K562 (cell line): ENCODE data around the gene PRTFDC1. TPM values are rescaled to one million over a fixed set of nuclear protein-coding genes. Genes with fewer than 3 reads are reported as not detected.
"Not testable (repeated sequence)": the region's sequence is repeated elsewhere in the genome, so short reads cannot be mapped to it uniquely, and the experiment has no call there.

ENCODE experiments used
- ATAC-seq: fragments of 200-7000 bp; cut with Tn5 transposase; 3 replicates; pipeline ENCODE4 v1.9.1; 2020; ENCODE audit warnings: moderate library complexity
- BruUV-seq: library from RNA; stranded (reverse); fragments of 400-500 nt; replicated peaks from 2 replicates; lab custom pipeline; 2021; lab: Mats Ljungman, UMichigan
- CTCF ChIA-PET: fragments of 300-600 bp; formaldehyde crosslinking; extraction: SDS; loops from one replicate; lab custom pipeline; 2021; ENCODE audit warnings: low intra/inter-chr PET ratio; lab: Yijun Ruan, JAX
- POLR2A ChIA-PET: fragments of 300-600, 350-650 bp; sonication (Branson Sonifier 250); formaldehyde crosslinking; extraction: SDS; loops from one replicate; lab custom pipeline; 2021; ENCODE audit warnings: antibody characterized with exemption, inconsistent platforms; lab: Yijun Ruan, JAX
- DNase-seq, 4 experiments: peaks; one replicate each; pipeline versions ENCODE4 v3.0.0 to v3.0.0-alpha.2; 2011 to 2018; ENCODE audit warnings: low spot score in 3 of 4, mixed read lengths in 3 of 4; ENCODE audit errors: extremely low read depth in 1 of 4
- FAIRE-seq: peaks from 2 replicates; lab custom pipeline; 2011; peaks lifted over from hg19 to GRCh38; lab: Jason Lieb, UNC
- H2AFZ ChIP-seq: 2 replicates; pipeline ENCODE4 v1.6.0; 2011; ENCODE audit warnings: low read depth, low read length, control low read depth, inconsistent platforms
- H3K27ac ChIP-seq: fragments of 200-600 bp; 3 replicates; pipeline ENCODE4 v1.8.0; 2011; ENCODE audit warnings: low read depth, mild to moderate bottlenecking, control low read depth, inconsistent platforms, low read length, moderate library complexity, mixed read lengths; ENCODE audit errors: extremely low read depth
- H3K27me3 ChIP-seq, 2 experiments: fragments of 300-600 bp in 1 of 2; 2 replicates in 1 of 2; 3 replicates in 1 of 2; pipeline versions ENCODE4 v1.6.0 to v1.8.0; 2011; ENCODE audit warnings: inconsistent platforms in 2 of 2, low read length in 2 of 2, mild to moderate bottlenecking in 1 of 2, mixed read lengths in 1 of 2, moderate library complexity in 1 of 2; ENCODE audit not compliant: control insufficient read depth in 2 of 2, insufficient read depth in 2 of 2
- H3K36me3 ChIP-seq: fragments of 300-600 bp; 3 replicates; pipeline ENCODE4 v1.8.0; 2011; ENCODE audit warnings: mild to moderate bottlenecking, low read length, inconsistent platforms; ENCODE audit not compliant: control insufficient read depth, insufficient read depth
- H3K4me1 ChIP-seq, 2 experiments: fragments of 200-600 bp in 1 of 2; replicated peaks in 1 of 2; 2 replicates in 1 of 2; 3 replicates in 1 of 2; pipeline versions ENCODE4 v1.5.1 to v1.8.0; 2011; ENCODE audit warnings: inconsistent platforms in 2 of 2, low read length in 2 of 2, mild to moderate bottlenecking in 1 of 2, mixed read lengths in 1 of 2, moderate library complexity in 1 of 2; ENCODE audit not compliant: control insufficient read depth in 2 of 2, insufficient read depth in 2 of 2
- H3K4me2 ChIP-seq: 2 replicates; pipeline ENCODE4 v1.6.1; 2011; ENCODE audit warnings: low read length, control low read depth, inconsistent platforms, mixed read lengths; ENCODE audit not compliant: insufficient read depth
- H3K4me3 ChIP-seq: fragments of 200-600 bp; sonication (generic), shearing (Covaris generic); 2 replicates; pipeline ENCODE4 v1.5.1; 2016; ENCODE audit warnings: control low read depth, inconsistent platforms
- H3K79me2 ChIP-seq: fragments of 200-600 bp; 3 replicates; pipeline ENCODE4 v1.8.0; 2011; ENCODE audit warnings: low read length, inconsistent platforms; ENCODE audit not compliant: control insufficient read depth, insufficient read depth
- H3K9ac ChIP-seq, 2 experiments: 2 replicates each; pipeline versions ENCODE4 v1.6.0 to v1.6.1; 2011; ENCODE audit warnings: low read depth in 2 of 2, low read length in 2 of 2, control low read depth in 1 of 2, inconsistent platforms in 1 of 2, mild to moderate bottlenecking in 1 of 2, mixed read lengths in 1 of 2; ENCODE audit not compliant: insufficient read depth in 1 of 2
- H3K9me1 ChIP-seq: one replicate; pipeline ENCODE4 v1.6.0; 2011; ENCODE audit warnings: inconsistent platforms, mild to moderate bottlenecking, low read length, moderate library complexity; ENCODE audit not compliant: control insufficient read depth, insufficient read depth
- H3K9me3 ChIP-seq: replicated peaks from 2 replicates; pipeline ENCODE4 v1.5.1; 2011; ENCODE audit warnings: low read depth, low read length, inconsistent platforms; ENCODE audit not compliant: control insufficient read depth, insufficient read depth
- H4K20me1 ChIP-seq: replicated peaks from 2 replicates; pipeline ENCODE4 v1.6.1; 2011; ENCODE audit warnings: low read length, inconsistent platforms, mixed read lengths; ENCODE audit not compliant: control insufficient read depth, insufficient read depth
- NR2C1 ChIP-seq, 2 experiments: fragments of 450-650 bp; IDR thresholded peaks; 2 replicates each; pipeline ENCODE4 v1.6.1; 2017; ENCODE audit warnings: mild to moderate bottlenecking in 2 of 2, antibody characterized with exemption in 1 of 2, inconsistent platforms in 1 of 2, missing compliant biosample characterization in 1 of 2, missing genetic modification characterization in 1 of 2
- ZNF592 ChIP-seq: fragments of 450-650 bp; IDR thresholded peaks from 2 replicates; pipeline ENCODE4 v1.6.1; 2017; ENCODE audit warnings: antibody characterized with exemption, mild to moderate bottlenecking
- ZNF766 ChIP-seq: fragments of 200-800 bp; sonication (Bioruptor generic); conservative IDR thresholded peaks from 2 replicates; pipeline ENCODE4 v1.6.1; 2016; ENCODE audit warnings: missing genetic modification characterization, missing compliant biosample characterization
- WGBS: fragments of 100-300 bp; shearing (Covaris generic); methylation state at CpG from one replicate; pipeline ENCODE4 v1.1.6; 2016; ENCODE audit warnings: low coverage, mixed read lengths; ENCODE audit not compliant: insufficient coverage; ENCODE audit errors: missing lambda C conversion rate; 5-methylcytosine and 5-hydroxymethylcytosine counted together
- in situ Hi-C: fragments of 300-500 bp; cut with MboI; formaldehyde crosslinking; loops from 4 replicates; pipeline ENCODE4 v1.15.0; 2018; ENCODE audit warnings: inconsistent platforms, mixed read lengths
- intact Hi-C: fragments of 100-400 bp; cut with micrococcal nuclease; formaldehyde crosslinking; loops from 2 replicates; pipeline ENCODE4 v1.14.2; 2022
- polyA plus RNA-seq, 8 experiments: library from polyadenylated mRNA; depleted of rRNA in 4 of 8; stranded (reverse) in 5 of 8; unstranded in 3 of 8; fragments of >200 nt; fragmentation: Nextera tagmentation in 2 of 8; fragmentation: Illumina TruSeq in 1 of 8; extraction: Ambion mirVana in 2 of 8; extraction: Trizol in 1 of 8; gene quantifications; 2 replicates each; pipeline versions ENCODE4 v1.2.1 to v1.2.3, GENCODE V29; 2011 to 2014; ENCODE audit warnings: inconsistent platforms in 1 of 8, missing spikeins in 1 of 8
- total RNA-seq, 7 experiments: library from RNA; depleted of rRNA in 6 of 7; stranded (reverse); fragments of >200 nt in 6 of 7; fragmentation: Illumina TruSeq in 2 of 7; extraction: Trizol in 2 of 7; gene quantifications; 2 replicates each; pipeline versions ENCODE4 v1.2.1 to v1.2.3, GENCODE V29; 2011 to 2021; ENCODE audit warnings: low replicate concordance in 1 of 7

The PRTFDC1 gene
- total and polyA plus RNA-seq, 9 of the 15 experiments (the other 6 are each of a cell fraction or from before 2014, with no cell fraction given): 7.0 to 27.6 (median 10.0) TPM

GRCh38 chr10:24922222-24922868 is 30.1 kb downstream of the PRTFDC1 start:
- peak; percentile 58; the same call in 1 of the 2 replicates for TF ChIP-seq ZNF766 (CRISPR knock-in tag)
- peak; percentile 61; the same call in 1 of the 2 replicates for TF ChIP-seq ZNF592
- H3K4me2 ChIP-seq; DNase-seq; in situ Hi-C loops; H4K20me1 ChIP-seq; H3K4me3 ChIP-seq; BruUV-seq; H3K9me3 ChIP-seq; H3K9me1 ChIP-seq; FAIRE-seq; H3K79me2 ChIP-seq; H3K9ac ChIP-seq; CTCF ChIA-PET; H3K36me3 ChIP-seq; ATAC-seq; H3K27me3 ChIP-seq; TF ChIP-seq NR2C1 (IDR thresholded peaks at IDR 0.05): not testable (repeated sequence)
- TF ChIP-seq NR2C1 (tag; IDR thresholded peaks at IDR 0.05): 0 out of 2 replicates have a peak, but pooled peaks have one; percentile 23
- H3K27ac ChIP-seq: peak overlapping the region; percentile 88; the same call in 2 of the 3 replicates
- 83% methylated on average over 6 of the region's 6 CpGs for WGBS
- intact Hi-C loops: loop anchor here (5.0 kb wide), 1 partner anchor 200 kb away; the partner anchor contains the start of gene ARHGAP21
- H2AFZ ChIP-seq: peak overlapping the region; percentile 16; the same call in 1 of the 2 replicates
- POLR2A ChIA-PET: interaction anchor here (1.0 to 1.6 kb wide), 2 partner anchors 12 to 13 kb away, joined by 4 read pairs; no protein-coding TSS in a partner anchor
- H3K4me1 ChIP-seq: peaks cover 10 to 11% of the 10 kb centered on the region in 2 experiments; a peak in 4 of 5 replicates
